Tibial nerve (tissue), 4 donors: ENCODE measurements around the gene KIAA1217.
A peak's percentile ranks its signal among the peaks of the same experiment; 100 is the strongest.

Experiments used
- EP300 ChIP-seq, 2 donors: sonication (generic); formaldehyde crosslinking; IDR thresholded peaks; one replicate each; pipeline ENCODE4 v1.6.1; 2017; ENCODE audit warnings: antibody characterized with exemption in 2 of 2, mild to moderate bottlenecking in 1 of 2
- POLR2A ChIP-seq, 2 donors: fragments of 450-650 bp; IDR thresholded peaks; one replicate each; pipeline ENCODE4 v1.6.1; 2017; ENCODE audit warnings: antibody characterized with exemption in 2 of 2, mild to moderate bottlenecking in 2 of 2, moderate library complexity in 2 of 2
- TF ChIP-seq, protein P1 (sequence below), 5 experiments: fragments of 200-600 bp in 3 of 5; fragments of 450-650 bp in 2 of 5; sonication (generic) in 3 of 5; IDR thresholded peaks; one replicate each; pipeline ENCODE4 v1.5.1; 2016 to 2019; ENCODE audit warnings: antibody characterized with exemption in 5 of 5, mild to moderate bottlenecking in 3 of 5, moderate library complexity in 2 of 5

DNA sequence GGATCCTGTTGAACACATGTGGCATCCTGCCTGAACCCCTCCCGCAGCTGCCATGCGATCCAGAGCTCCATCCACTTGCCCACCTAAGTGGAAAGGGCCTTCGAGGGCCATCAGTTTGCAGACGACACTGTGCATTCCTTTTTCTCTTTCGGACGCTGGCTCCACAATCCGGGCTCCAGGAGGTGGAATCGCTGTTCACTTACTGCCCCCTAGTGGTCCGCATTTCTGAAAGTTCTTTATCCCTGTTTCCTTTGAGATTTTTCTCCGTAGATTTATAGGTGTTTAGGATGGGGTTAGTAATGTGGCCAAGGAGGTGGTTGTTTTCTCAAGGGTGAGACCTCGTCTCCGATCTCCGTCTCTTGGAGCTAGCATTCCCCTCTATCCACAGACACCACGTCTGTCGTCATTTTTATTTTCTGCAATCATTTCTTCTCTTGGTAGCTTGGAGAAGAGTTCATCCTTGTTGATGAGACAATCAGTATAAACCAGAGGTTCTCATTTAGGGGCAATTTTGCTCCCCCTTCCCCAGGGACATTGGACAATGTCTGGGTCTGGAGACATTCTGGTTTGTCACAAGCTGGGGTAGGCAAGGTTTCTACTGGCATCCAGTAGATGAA lies 310.2 kb downstream of the KIAA1217 start:
- TF ChIP-seq, protein P1, sequence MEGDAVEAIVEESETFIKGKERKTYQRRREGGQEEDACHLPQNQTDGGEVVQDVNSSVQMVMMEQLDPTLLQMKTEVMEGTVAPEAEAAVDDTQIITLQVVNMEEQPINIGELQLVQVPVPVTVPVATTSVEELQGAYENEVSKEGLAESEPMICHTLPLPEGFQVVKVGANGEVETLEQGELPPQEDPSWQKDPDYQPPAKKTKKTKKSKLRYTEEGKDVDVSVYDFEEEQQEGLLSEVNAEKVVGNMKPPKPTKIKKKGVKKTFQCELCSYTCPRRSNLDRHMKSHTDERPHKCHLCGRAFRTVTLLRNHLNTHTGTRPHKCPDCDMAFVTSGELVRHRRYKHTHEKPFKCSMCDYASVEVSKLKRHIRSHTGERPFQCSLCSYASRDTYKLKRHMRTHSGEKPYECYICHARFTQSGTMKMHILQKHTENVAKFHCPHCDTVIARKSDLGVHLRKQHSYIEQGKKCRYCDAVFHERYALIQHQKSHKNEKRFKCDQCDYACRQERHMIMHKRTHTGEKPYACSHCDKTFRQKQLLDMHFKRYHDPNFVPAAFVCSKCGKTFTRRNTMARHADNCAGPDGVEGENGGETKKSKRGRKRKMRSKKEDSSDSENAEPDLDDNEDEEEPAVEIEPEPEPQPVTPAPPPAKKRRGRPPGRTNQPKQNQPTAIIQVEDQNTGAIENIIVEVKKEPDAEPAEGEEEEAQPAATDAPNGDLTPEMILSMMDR (IDR thresholded peaks at IDR 0.05), result peak; percentile 59 to 78 (median 73)
- TF ChIP-seq POLR2A (IDR thresholded peaks at IDR 0.05) (no peak), EP300 (IDR thresholded peaks at IDR 0.05) (no peak)
